HG03064 (cell line): ENCODE data around the gene RAD1.

Experiments
- ATAC-seq: cut with Tn5 transposase; IDR thresholded peaks from one replicate; pipeline ENCODE4 v1.9.1; 2021; ENCODE audit warnings: low read depth; ENCODE audit not compliant: unreplicated experiment

RAD1 gene

GRCh38 chr5:34918025-34918424 lies 2.7 kb upstream of the RAD1 start:
- ATAC-seq, result no peak

GRCh38 chr5:34916518-34916917 lies 1.2 kb upstream of the RAD1 start:
- no peak for ATAC-seq

- ATAC-seq, result no peak
Measured at GRCh38 chr5:34915856-34916192, 520 bp upstream of the RAD1 start.

- peak; percentile 22 for ATAC-seq
Measured at GRCh38 chr5:34914671-34915138, 599 bp downstream of the RAD1 start.

- no peak for ATAC-seq
Measured at GRCh38 chr5:34913072-34913471, 2.2 kb downstream of the RAD1 start.

GRCh38 chr5:34905564-34905963 lies 9.7 kb downstream of the RAD1 start:
- ATAC-seq, result no peak

GRCh38 chr5:34903260-34903659 lies 12.0 kb downstream of the RAD1 start:
- no peak for ATAC-seq

GRCh38 chr5:34900652-34901051 lies 14.7 kb downstream of the RAD1 start:
- ATAC-seq, result no peak

- ATAC-seq, result no peak
Measured at GRCh38 chr5:34899066-34899465, 16.2 kb downstream of the RAD1 start.

- no peak for ATAC-seq
Measured at GRCh38 chr5:34898258-34898895, 16.9 kb downstream of the RAD1 start.

- no peak for ATAC-seq
Measured at GRCh38 chr5:34897646-34898045, 17.7 kb downstream of the RAD1 start.

GRCh38 chr5:34895641-34896419 lies 19.5 kb downstream of the RAD1 start:
- ATAC-seq, result no peak

GRCh38 chr5:34894716-34895115 lies 20.6 kb downstream of the RAD1 start:
- no peak for ATAC-seq

- ATAC-seq, result no peak
Measured at GRCh38 chr5:34892414-34892813, 22.9 kb downstream of the RAD1 start.

- ATAC-seq, result no peak
Measured at GRCh38 chr5:34891981-34892380, 23.3 kb downstream of the RAD1 start.

- ATAC-seq, result no peak
Measured at GRCh38 chr5:34889394-34889793, 25.9 kb downstream of the RAD1 start.

GRCh38 chr5:34886392-34887119 lies 28.7 kb downstream of the RAD1 start:
- no peak for ATAC-seq

- ATAC-seq, result no peak
Measured at GRCh38 chr5:34881246-34881645, 34.1 kb downstream of the RAD1 start.

- ATAC-seq, result no peak
Measured at GRCh38 chr5:34876275-34876674, 39.0 kb downstream of the RAD1 start.

GRCh38 chr5:34870382-34870781 lies 44.9 kb downstream of the RAD1 start:
- ATAC-seq, result no peak

- ATAC-seq, result no peak
Measured at GRCh38 chr5:34869256-34869655, 46.0 kb downstream of the RAD1 start.

- ATAC-seq, result no peak
Measured at GRCh38 chr5:34868791-34869190, 46.5 kb downstream of the RAD1 start.
